Panc1 (cell line): Measurements from ENCODE around the gene TRAM2.

Experiments used
- CTCF ChIP-seq: fragments of 450-650 bp; IDR thresholded peaks from 2 replicates; pipeline ENCODE4 v1.5.1; 2017; ENCODE audit warnings: mild to moderate bottlenecking
- SIN3A ChIP-seq: IDR thresholded peaks from 2 replicates; pipeline ENCODE4 v1.6.1; 2012; ENCODE audit warnings: low read depth, mild to moderate bottlenecking, low read length, moderate library complexity, borderline replicate concordance; ENCODE audit not compliant: insufficient read depth
- TCF7L2 ChIP-seq: IDR thresholded peaks from 2 replicates; pipeline ENCODE4 v1.6.1; 2011; ENCODE audit warnings: mild to moderate bottlenecking, low read depth, low read length, inconsistent platforms

GRCh38 chr6:52546192-52546591 is 30.7 kb downstream of the TRAM2 start:
- TF ChIP-seq CTCF (no peak), SIN3A (no peak), TCF7L2 (no peak)
